Activated naive CD4-positive, alpha-beta T cell treated with Interleukin-2 at 50 U/mL for 16 hours (primary cell): ENCODE results near the gene CAMTA1.

ENCODE experiments used
- DNase-seq: peaks from one replicate; pipeline ENCODE4 v3.0.0-alpha.2; 2020

The CAMTA1 gene

DNA sequence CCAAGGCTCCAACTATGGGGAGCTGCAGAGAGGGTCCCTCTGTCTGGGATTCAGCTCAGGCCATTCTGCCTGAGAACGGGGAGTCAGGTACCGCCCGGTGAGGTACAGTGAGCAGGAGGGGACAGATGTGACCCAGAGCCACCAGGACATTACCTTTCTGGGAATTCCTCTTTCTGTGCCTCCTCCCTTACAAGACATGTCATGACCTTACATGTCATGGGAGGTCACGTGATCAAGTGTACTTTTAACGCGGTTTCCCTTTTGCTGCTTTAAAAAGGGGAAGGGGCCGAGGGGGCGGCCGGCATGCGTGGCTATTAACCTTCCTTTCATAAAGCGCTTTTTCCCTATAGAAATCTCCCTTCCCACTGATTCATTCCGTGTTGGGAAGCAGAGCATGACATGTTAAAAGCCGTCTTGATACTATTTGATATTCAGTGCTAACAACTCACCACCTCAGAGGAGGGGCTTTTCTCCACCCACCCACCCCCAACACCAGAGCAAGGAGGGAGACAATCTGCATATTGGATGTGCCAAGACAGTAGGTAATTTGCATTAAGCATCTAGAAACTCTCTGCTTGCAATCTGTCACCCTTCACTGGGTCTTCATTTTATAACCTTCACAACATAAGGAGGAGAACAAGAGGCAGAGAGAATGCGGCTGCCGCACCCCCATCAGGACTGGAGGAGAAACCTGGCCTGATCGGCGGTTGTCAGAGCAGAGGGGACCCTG, 872.2 kb downstream of the CAMTA1 start:
- DNase-seq = no peak

GRCh38 chr1:7658099-7658498, 872.8 kb downstream of the CAMTA1 start:
- no peak for DNase-seq

GRCh38 chr1:7659514-7659913, 874.3 kb downstream of the CAMTA1 start:
- no peak for DNase-seq

- DNase-seq = no peak
Measured at GRCh38 chr1:7663451-7664146, 878.3 kb downstream of the CAMTA1 start.

DNA sequence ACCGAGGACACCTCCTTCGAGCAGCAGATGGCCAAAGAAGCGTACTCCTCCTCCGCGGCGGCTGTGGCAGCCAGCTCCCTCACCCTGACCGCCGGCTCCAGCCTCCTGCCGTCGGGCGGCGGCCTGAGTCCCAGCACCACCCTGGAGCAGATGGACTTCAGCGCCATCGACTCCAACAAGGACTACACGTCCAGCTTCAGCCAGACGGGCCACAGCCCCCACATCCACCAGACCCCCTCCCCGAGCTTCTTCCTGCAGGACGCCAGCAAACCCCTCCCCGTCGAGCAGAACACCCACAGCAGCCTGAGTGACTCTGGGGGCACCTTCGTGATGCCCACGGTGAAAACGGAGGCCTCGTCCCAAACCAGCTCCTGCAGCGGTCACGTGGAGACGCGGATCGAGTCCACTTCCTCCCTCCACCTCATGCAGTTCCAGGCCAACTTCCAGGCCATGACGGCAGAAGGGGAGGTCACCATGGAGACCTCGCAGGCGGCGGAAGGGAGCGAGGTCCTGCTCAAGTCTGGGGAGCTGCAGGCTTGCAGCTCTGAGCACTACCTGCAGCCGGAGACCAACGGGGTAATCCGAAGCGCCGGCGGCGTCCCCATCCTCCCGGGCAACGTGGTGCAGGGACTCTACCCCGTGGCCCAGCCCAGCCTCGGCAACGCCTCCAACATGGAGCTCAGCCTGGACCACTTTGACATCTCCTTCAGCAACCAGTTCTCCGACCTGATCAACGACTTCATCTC, 879.1 kb downstream of the CAMTA1 start:
- DNase-seq = no peak

- no peak for DNase-seq
Measured at GRCh38 chr1:7664893-7665250, 879.6 kb downstream of the CAMTA1 start.

DNA sequence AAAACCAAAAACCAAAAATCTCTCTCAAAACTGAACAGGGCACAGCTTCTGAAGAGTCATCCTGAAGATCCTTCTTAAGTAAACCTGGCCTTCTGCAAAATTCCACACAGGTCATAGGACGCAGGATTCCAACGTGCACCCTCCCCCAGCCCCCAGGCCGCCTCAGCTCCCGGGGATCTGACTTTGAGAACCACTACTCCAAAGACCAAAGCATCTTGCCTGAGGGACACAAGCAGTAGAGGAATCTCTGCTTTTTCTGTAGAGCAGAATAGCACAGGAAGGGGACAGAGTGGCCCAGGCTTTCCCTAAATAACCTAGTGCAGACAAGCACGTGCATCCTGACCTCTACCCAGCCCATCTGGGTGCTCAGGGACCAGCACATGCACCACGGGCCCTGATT, 881.0 kb downstream of the CAMTA1 start:
- no peak for DNase-seq

- no peak for DNase-seq
Measured at GRCh38 chr1:7667159-7667558, 881.9 kb downstream of the CAMTA1 start.

DNA sequence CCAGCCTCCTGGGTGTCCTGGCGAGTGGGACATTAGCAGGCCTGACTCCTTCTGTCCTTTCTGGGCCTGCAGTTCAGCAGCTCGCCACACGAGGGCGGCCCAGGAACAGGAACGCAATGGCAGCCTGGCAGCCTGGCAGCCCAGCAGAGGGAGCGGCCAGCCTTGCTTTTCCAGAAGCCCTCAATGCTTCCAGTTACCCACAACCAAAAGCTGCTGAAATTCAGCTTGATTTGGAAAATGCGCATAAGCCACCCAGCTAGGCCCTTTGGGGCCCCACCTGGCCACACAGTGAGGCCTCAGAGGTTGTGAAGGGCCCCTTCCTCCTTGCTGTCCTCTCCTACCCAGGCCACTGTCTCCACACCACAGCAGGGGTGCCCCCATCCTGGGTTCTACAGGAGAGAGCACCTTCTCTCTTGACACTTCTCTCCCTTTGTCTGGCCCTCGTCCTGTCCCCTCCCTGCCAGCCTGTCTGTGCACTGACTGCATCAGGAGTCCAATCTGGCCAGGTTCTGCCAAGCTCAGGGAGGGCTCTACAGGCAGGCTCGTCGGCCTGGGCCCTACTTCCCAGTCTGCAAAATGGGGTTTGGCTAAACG, 882.5 kb downstream of the CAMTA1 start:
- peak; percentile 88 for DNase-seq

DNA sequence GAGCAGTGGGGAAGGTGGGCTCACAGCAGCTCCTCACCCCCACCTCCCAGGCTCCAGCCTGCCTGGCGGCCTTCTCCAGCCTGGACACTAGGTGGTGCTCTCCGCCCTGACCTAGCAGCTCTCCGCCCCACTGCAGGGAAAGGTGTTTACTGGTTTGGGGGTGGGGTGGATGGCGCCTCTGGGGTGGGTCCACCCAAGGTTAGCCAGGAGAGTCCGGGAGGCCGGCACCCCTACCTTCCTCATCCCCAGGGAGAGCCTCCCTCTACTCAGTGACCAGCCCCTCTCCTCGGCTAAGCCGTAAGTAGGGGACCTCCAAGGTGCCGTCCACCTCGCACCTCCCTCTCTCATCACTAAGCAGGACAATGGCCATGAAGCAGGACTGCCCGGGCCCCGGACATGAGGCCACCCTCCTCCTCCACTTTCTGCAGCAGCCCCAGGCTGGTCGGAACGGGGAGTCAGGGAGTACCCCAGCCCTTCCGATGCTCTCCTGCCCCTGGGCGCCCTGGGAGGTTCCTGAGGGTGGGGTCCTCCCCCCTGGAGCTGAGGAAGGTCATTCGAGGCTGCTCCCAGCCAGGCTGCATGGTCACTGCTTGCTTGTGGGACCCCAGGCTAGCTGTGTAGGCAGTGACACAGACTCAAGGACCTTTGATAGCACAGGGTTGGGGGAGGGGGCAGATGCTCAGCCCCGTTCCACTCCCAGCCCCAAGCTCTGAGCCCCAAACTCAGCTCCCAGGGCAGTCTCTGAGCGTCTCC, 884.5 kb downstream of the CAMTA1 start:
- DNase-seq = peak; percentile 62

- DNase-seq = no peak
Measured at GRCh38 chr1:7670334-7671145, 885.3 kb downstream of the CAMTA1 start.

DNA sequence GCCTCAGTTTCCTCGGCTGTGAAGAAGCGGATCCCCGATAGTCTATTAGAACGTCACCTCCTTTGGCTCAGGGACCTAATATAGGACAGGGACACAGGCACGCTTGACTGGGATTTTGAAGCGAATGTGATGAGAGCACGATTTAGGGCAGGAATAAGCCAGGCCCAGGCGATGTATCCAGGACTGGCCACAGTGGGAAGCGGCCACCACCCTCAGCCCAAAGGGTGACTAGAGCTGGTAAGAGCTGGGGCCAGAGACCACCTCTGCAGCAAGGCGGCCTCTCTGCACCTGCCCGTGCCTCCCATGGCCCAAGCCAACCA, 885.9 kb downstream of the CAMTA1 start:
- DNase-seq = no peak

- DNase-seq = no peak
Measured at GRCh38 chr1:7671676-7672075, 886.4 kb downstream of the CAMTA1 start.

DNA sequence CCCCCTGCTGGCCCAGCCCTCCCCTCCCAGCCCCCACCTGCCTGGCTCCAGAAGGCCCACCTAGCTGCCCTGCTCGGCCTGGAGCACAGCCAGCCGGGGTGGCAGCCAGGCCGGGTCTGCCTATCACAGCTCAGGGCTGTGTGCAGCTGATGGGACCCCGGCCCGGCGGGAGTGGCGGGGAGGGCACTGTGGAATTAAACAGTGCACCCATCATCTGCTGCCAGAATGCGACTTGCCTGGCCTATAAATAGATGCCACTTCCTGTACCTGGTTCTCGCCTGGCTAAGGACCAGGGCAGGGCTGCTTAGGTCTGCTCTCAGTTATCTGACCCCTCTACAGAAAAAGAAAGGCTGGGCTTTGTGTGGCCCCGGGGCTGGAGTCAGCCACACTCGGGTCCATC, 887.6 kb downstream of the CAMTA1 start:
- DNase-seq = no peak

DNA sequence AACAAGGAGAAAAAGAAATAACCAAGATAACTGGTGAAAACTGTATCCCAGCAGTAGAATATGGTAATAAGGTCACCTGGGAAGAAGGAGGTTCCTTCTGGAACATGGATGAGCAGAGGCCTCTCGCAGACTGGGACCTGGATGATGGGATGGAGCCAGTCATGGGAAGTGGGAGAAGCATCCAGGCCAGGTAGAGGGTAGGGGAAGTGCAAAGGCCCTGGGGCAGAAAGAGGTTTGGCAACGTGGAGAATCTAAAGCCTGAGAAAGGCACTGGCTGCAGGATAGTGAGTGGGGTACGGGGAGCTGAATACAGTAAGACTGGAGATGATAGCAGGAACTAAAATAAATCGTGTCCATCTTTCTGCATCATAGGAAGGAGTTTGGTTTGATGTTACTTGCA, 889.7 kb downstream of the CAMTA1 start:
- DNase-seq = no peak

GRCh38 chr1:7675431-7676273, 890.4 kb downstream of the CAMTA1 start:
- no peak for DNase-seq

GRCh38 chr1:7676274-7676945, 891.2 kb downstream of the CAMTA1 start:
- DNase-seq = no peak

GRCh38 chr1:7677111-7677510, 891.9 kb downstream of the CAMTA1 start:
- DNase-seq = no peak

DNA sequence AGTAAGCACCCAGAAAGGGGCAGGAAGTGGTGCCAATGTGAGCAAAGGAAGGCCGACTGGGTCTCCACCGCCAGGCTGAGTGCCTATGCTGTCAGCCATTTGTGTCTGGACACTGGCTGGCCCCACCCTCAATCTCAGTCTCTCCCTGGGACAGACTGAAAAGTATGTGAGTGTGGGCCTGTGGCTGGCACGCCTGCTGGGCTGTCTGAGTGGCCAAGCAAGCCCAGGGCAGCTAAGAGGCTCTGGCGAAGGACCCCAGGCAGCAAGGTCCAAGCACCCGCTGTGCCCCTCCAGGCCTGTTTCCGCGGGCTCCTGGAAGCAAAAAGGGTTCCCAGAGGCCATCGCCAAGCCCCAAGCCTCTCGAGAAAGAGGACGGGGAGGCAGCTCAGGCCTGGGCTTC, 892.6 kb downstream of the CAMTA1 start:
- no peak for DNase-seq

- DNase-seq = no peak
Measured at GRCh38 chr1:7678491-7679158, 893.4 kb downstream of the CAMTA1 start.
